ENCODE results near the gene DPP6.

Gene DPP6

DNA sequence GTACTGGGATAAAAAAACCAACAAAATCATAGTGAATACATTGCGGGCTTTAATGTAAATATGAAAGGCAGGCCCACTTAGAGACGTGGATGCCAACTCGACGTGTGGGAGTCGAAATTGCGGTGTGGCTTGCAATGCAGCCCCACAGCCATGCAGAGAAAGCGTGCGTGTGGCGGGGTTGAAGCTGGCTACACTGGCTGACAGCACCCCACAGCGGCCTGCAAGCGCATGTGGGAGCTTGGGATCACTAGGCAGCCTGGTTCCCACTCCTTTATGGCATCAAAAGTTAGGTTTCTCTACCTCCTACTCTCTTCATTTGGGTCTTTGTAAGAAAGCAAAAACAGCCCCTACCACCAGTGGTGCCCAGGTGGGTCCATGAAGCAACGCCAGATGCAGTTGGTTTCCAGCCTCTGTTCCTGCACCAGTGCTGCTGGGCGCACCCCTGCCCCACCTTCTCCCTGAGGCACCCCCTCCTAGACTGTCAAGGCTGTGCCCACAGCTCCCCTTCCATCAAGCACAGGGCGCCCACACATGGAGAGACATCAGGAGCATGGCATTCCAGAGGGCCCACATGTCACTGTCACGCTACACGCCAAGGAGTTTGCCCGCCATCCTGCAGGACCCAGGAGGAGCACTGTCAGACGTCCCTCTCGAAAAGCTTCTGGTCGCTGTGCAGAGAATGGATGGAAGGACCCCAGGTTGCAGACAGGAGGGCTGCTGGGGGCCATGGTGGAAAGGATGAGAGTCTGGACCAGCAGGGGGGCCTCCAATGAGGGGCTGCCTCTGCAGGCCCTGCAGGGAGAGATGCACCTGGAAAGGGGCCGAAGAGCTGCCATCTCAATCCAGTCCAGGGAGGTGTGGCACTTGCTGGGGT is 807.8 kb downstream of the DPP6 start:
- DNase-seq (ENCODE audit: low read depth): no peak

- DNase-seq (ENCODE audit: low read depth): no peak
Measured at GRCh38 chr7:154860621-154861375, 808.6 kb downstream of the DPP6 start.

- no peak for DNase-seq (ENCODE audit: low read depth)
Measured at GRCh38 chr7:154861589-154861988, 809.4 kb downstream of the DPP6 start.

- no peak for DNase-seq (ENCODE audit: low read depth)
Measured at GRCh38 chr7:154862153-154862791, 810.1 kb downstream of the DPP6 start.

GRCh38 chr7:154863766-154864522 is 811.7 kb downstream of the DPP6 start:
- DNase-seq (ENCODE audit: low read depth): no peak

DNA sequence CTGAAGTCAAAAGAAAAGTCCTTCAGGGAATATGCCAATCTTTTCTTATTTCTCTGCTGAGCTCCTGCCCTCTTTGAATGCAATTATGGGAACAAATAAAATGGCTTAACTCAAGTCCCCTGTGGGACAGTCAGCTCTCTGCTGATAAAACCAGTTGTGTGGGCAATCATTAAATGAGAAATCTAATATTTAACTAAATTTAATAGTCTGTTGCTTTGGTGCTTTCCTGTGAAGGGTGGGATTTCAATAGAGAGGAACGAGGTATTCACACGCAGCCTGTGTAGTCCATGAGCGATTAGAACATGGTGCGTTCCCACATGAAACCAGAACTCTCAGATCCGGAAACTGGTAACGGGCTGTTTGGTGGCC is 812.3 kb downstream of the DPP6 start:
- DNase-seq (ENCODE audit: low read depth): no peak

GRCh38 chr7:154865984-154866685 is 813.9 kb downstream of the DPP6 start:
- DNase-seq (ENCODE audit: low read depth): no peak

DNA sequence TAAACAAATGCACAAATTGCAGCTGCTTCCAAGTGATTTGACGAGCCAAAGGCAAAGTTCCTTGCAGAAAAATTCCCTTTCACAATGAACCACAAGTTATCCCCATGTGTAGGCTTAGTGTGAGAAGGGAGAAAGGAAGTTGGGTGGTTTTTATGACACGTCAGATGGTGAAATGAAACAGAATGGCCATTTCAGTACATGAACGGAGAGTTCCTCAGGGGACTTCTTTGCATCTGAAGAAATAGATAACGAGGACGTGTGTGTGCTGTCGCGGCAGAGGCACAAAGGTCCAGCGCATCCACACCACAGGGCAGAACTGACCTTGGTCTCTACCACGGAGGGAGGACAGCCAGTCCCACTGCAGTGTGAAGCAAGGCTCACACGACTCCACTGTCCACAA is 814.9 kb downstream of the DPP6 start:
- no peak for DNase-seq (ENCODE audit: low read depth)

- no peak for DNase-seq (ENCODE audit: low read depth)
Measured at GRCh38 chr7:154868921-154869320, 816.7 kb downstream of the DPP6 start.

- no peak for DNase-seq (ENCODE audit: low read depth)
Measured at GRCh38 chr7:154869436-154869835, 817.2 kb downstream of the DPP6 start.

DNA sequence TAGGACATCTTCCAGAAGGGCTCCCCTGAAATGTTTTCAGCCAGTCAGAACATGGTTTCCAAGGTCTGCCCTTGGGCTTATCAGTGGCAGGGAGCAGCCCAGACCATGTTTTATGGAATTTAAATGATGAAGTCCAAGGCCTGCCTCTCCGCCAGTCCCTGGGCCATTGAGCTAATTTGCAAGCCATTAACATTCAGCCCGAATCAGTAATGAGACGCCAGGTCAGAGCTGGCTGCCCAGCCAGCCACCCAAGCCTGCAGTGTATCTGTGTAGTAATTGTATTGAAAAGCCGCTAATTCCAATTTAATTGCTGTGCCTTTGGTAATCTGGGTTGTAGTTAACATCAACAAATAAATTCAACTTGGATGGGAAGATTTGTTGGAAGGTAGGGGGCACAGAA is 819.3 kb downstream of the DPP6 start:
- DNase-seq (ENCODE audit: low read depth): no peak

GRCh38 chr7:154871928-154872750 is 819.9 kb downstream of the DPP6 start:
- no peak for DNase-seq (ENCODE audit: low read depth)

GRCh38 chr7:154872811-154873499 is 820.8 kb downstream of the DPP6 start:
- no peak for DNase-seq (ENCODE audit: low read depth)

DNA sequence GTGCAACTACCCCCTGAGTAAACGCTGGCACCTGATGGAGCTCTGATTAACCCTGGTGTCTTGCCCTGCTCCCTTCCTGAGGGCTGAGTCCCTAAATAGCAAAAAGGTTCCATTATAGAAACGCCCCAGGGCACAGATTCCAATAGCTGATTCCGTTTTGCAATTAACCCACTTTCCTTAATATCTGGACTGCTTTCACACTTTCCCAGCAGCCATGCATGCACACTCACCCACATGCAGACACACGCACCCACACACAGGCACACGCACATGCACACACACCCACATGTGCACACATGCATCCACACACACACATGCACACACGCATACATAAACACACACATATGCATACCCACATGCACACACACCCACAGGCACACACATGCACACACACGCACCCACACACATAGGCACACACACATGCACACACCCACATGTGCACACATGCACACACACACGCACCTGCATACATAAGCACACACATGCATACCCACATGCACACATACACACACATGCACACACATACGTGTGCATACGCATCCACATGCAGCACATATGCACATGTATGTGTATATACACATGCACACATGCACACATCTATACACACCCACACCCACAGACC is 821.4 kb downstream of the DPP6 start:
- DNase-seq (ENCODE audit: low read depth): no peak

GRCh38 chr7:154874409-154875113 is 822.4 kb downstream of the DPP6 start:
- DNase-seq (ENCODE audit: low read depth): no peak

GRCh38 chr7:154875297-154875696 is 823.1 kb downstream of the DPP6 start:
- no peak for DNase-seq (ENCODE audit: low read depth)

- DNase-seq (ENCODE audit: low read depth): no peak
Measured at GRCh38 chr7:154876516-154876915, 824.3 kb downstream of the DPP6 start.

DNA sequence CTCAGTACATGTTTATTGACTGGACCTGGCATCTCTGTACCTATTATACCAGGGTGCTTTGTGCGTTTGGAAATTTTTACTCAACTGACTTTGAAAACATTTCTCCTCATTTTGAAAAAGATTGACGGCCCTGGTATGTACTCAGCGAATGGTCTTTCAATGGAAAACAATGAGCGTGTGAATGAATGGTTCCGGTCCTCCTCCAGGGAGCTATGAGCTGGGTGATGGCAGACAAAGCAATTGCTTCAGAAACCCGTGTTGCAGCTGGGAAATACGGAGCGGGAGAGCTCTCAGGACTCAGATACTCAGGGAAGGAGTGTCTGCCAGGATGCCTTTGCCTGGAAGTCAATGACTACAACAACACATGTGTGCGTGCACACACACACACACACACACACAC is 824.8 kb downstream of the DPP6 start:
- DNase-seq (ENCODE audit: low read depth): no peak

- no peak for DNase-seq (ENCODE audit: low read depth)
Measured at GRCh38 chr7:154879629-154880028, 827.4 kb downstream of the DPP6 start.

Measured in iris pigment epithelial cell (primary cell).